GM21737 (cell line): ENCODE data around the gene SFRP5.

ENCODE experiments used
- ATAC-seq: cut with Tn5 transposase; IDR thresholded peaks from one replicate; pipeline ENCODE4 v1.9.1; 2021; ENCODE audit warnings: mild to moderate bottlenecking, moderate library complexity; ENCODE audit not compliant: unreplicated experiment

The SFRP5 gene

GRCh38 chr10:97766996-97767924, 4.5 kb downstream of the SFRP5 start:
- no peak for ATAC-seq

- ATAC-seq = no peak
Observed at GRCh38 chr10:97766106-97766810, 5.5 kb downstream of the SFRP5 start.

GRCh38 chr10:97765201-97765600, 6.6 kb downstream of the SFRP5 start:
- ATAC-seq = no peak

DNA sequence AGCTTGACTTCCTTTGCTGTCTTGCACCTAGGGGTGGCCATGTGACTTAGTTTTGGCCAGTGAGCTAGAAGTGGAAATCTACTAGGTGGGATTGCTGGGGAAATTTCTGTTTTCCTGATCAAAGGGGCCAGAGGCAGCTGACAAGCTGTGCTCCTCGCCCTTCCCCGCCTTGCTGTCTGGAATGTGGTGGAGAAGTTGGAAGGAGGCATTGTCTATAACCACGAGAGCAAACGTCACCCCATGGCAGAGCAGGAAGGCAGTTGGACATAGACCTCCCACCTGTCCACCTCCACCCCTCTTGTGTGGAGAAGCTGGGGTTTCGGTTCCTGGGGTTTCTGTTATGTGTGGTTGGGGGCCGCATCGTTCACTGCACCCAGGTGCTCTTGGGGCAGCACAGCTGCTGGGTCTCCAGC, 7.3 kb downstream of the SFRP5 start:
- ATAC-seq = peak; percentile 42

DNA sequence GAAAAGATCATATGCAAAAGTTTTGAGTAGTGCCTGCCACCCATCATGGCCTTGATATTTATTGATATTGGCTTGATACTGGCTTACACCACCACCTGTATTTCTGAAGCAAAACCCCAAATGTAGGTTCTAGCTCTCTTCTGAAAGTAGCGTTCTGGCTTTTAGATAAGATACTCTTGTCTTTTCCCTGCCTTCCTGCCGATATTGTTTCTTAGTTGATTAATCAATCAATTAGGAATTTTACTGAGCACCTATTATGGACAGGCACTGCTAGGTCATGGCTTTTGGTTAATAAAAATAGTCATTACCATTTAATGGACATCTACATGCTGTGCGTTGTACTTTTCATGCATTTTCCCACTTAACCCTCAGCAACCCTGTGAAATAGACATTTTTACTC, 7.9 kb downstream of the SFRP5 start:
- ATAC-seq = no peak

DNA sequence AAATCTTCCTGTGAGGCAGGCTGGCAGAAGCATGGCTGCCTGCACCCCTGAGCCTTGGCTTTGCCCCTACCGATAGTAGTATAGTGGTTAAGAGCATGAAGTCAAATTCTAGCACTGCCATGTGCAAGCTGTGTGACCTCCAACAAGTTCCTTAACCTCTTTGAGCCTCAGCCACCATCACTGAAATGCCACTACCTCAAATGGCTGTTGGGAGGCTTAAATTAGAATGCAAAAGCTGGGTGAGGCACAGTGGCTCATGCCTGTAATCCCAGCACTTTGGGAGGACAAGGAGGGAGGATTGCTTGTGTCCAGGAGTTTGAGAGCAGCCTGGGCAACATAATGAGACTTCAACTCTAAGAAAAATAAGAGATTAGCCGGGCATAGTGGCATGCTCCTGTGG, 8.4 kb downstream of the SFRP5 start:
- ATAC-seq = no peak

DNA sequence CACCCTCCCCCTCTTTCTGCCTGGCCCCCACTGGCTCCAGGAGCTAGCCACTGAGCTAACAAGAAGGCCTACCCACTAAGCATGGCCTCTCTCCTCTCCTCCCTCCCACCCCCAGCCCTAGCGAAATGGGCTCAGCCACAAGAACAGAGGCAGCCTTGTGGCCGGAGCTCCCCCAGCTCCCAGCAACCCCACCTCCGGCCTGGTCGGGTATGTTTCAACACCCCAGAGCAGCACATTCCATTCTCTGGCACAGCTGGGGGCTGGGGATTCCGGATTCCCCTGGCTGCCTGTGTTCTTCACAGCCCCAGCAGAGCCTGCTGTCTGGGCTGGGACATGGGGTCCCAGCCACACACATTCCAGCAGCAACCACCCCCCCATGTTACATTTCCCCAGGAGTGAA, 9.0 kb downstream of the SFRP5 start:
- no peak for ATAC-seq

- no peak for ATAC-seq
Observed at GRCh38 chr10:97762056-97762455, 9.7 kb downstream of the SFRP5 start.

DNA sequence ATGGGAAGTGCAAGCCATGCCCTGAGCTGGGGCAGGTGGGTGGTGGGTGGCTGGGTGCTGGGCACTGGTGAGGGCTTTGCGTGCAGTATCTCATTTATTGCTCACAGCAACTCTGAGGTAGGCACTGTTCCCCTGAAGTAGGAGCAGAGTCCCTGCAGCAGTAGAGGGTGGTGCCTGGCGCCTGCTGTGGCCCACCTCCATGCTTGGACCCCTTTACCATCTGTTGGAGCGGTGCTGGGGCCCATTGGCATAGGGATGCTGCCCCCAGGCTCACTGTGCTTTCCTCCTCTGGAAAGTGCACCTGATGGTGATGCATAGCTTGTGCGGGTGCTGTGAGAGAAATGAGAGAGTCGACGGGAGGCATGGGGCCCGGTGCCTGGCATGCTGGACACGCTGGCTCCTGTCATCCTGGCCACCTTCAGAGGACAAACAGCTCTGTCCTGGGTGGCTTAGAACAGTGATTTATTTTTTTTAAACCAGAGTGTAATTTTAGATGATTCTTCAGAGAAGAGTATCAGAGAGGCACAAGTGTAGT, 10.4 kb downstream of the SFRP5 start:
- no peak for ATAC-seq

DNA sequence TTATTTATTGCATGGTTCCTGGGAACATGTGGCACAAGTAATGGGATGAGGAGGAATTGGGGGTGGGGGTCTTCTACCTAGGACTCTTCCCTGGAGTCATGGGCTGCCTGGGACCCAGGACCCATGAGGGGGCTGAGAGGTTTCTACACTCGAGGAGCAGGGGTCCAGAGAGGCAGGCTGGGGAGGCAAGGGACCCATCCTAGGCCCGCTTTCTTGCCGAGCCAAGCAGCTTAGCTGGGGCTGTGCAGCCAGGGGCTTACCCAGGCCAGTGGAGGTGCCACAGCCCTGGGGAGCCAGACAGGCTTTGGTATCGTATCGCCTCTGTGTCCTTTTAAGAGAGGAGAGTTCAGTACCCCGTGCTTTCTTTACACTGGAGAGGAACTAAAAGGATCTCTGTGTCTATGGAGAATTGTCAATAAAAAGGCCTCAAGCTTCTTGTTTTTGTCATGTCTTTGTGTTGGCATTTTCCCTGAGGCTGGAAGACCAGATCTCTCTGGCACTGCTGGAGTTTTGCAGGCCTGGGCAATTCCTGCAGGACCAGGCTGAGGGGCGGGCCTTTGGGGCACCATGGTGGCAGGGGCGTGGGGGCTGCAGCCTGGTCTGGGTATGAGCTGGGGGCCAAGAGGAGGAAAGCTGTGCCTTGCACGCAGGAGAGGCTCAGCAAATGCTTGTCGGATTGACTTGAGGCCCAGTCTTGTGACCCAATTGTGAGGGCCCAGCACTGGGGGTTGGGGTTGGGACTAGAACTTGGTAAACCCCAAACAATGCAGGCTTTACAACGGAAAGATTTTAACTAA, 11.1 kb downstream of the SFRP5 start:
- ATAC-seq = no peak

DNA sequence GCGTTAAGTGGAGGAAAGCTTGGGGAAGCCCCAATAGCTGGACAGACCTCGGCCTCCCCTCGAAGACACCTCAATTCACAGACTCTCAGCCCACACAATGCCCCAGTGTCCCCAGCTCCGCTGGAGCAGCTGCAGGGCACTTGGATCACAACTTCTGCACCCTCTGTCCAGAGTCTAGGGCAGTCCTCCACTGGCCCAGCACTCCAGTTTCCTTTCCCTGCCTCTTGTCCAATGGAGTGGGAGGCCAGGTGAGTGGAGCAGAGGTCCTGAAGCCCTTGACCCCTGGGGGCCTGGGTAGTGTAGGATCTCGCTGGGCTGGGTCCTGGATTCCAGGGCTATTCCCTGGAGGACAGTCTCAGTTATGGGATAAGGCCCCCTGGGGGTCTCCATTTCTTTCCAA, 11.9 kb downstream of the SFRP5 start:
- ATAC-seq = no peak

DNA sequence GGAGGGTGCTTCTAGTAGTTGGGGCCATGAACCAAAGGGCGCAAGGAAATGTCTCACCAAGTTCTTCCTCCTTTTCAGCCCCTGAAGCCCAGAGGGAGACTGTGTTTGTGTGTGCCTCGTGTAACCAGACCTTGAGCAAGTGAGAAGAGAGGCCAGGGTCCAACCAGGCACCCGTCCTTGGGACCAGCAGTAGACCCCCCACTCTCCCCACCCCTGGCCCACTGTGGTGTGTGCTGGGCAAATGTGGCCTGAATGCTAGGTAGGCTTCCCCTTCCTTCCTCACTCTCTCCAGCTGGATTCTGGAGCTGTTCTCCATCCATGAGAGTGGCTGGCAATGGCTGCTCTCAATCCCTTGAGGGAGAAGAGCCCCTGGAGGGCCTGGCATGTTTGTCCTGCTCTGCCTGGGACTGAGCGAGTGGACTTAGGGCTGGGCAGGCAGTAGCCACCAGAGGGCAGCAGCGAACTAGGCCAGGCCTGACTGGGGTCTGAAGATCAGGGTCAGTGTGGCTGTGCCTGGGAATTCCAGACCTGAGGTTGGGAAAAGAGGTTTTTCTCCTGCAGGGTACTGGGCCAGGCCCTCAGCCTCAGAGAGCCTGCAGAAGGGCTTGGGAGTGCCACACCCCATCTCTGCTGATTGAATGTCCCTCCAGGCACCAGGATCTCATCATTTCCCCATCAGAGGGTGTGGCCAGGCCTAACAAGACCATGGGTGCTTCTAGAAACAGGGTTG, 12.5 kb downstream of the SFRP5 start:
- no peak for ATAC-seq

- ATAC-seq = no peak
Observed at GRCh38 chr10:97757471-97757870, 14.3 kb downstream of the SFRP5 start.

DNA sequence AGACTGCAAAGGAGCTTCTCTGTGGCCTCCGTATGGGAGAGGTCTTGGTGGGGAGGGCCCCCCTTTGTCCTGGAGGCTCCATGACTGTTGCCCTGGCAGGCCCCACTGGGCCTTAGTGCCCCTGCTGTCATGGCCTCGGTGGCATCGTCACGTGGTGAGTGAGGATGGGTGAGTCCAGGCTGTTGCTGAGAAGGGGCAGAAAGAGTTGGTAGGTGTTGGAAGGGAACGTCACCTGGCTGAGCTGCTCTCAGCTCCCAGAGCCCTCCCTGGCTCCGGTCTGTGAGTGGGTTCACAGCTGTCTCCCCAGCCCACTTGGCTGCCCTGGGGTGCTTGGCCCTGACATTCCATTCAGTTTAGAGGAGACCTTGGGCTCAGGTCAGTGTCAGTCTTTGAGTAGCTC, 16.1 kb downstream of the SFRP5 start:
- no peak for ATAC-seq

GRCh38 chr10:97754726-97755125, 17.1 kb downstream of the SFRP5 start:
- no peak for ATAC-seq

GRCh38 chr10:97752956-97753355, 18.8 kb downstream of the SFRP5 start:
- ATAC-seq = no peak

DNA sequence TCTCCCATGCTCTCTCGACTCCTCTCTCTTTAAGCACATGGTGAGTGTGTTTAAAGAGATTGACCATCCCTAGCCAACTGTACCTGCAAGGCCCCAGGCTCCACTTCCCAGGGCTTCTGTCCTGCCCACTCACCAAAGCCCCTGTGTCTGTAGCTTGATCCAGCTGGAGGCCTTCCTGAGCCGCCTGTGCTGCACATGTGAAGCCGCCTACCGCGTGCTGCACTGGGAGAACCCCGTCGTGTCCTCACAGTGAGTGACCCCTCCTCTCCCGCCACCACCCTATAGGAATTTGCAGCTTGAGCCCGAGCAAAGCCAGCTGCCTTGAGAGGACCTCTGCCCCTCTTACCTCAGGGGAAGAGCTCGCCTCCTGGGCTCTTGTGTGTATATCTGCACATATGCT, 23.7 kb downstream of the SFRP5 start:
- no peak for ATAC-seq

- ATAC-seq = no peak
Observed at GRCh38 chr10:97747573-97747972, 24.2 kb downstream of the SFRP5 start.

DNA sequence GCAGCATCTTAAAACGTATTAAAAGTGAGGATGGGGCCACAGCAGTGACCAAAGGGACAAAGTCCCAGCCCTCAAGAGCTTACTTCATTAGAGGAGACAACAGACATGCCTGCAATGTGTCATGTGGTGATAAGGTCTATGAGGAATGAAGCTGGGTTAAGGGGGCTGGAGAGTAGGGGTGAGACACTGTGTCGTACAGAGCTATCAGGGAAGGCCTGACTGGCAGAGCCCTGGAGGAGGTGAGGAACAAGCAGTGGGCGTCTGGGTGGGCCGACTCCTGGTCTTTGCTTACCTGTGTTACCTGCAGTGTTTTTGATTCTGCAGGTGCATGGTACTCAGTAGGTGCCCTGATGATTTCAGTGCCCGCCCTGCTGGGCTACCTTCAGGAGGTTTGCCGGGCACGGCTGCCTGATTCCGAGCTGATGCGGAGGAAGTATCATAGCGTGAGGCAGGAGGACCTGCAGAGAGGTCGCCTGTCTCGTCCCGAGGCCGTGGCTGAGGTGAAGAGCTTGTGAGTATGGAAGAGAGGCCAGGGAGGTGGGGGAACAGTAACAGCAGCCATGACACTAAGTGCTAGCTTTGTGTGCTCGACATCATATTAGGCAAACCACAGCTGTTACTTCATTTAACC, 27.3 kb downstream of the SFRP5 start:
- ATAC-seq = no peak
